Hematopoietic multipotent progenitor cell treated with erythropoietin and hydrocortisone succinate and interleukin-3 and kit ligand, for 6 days (in vitro differentiated cells): ENCODE results near the gene CRYBB3.
"Not testable (repeated sequence)": the region's sequence is repeated elsewhere in the genome, so short reads cannot be mapped to it uniquely, and the experiment has no call there.

Experiments
- DNase-seq: peaks from one replicate; pipeline ENCODE4 v3.0.0-alpha.2; 2015

CRYBB3 gene

DNA sequence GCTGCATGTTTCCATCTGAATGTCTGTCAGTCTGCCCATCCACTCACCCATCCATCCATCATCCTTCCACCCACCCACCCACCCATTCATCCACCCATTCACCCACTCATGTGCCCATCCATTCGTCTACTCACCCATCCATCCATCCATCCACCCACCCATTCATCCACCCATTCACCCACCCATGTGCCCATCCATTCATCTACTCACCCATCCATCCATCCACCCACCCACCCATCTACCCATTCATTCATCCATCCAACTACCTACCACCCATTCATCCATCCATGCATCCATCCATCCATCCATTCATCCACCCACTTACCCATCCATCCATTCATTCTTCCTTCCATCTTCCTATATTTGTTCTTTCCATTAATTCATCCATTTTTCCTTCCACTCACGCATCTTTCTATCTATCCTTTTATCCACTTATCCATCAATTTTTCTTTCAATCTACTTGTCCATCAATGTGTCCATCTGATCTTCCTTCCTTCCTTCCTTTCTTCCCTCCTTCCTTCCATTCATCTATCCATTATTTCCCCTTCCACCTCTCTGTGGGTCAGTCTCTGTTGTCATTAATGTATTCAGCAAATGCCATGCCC is 8.0 kb downstream of the CRYBB3 start:
- DNase-seq = no peak

DNA sequence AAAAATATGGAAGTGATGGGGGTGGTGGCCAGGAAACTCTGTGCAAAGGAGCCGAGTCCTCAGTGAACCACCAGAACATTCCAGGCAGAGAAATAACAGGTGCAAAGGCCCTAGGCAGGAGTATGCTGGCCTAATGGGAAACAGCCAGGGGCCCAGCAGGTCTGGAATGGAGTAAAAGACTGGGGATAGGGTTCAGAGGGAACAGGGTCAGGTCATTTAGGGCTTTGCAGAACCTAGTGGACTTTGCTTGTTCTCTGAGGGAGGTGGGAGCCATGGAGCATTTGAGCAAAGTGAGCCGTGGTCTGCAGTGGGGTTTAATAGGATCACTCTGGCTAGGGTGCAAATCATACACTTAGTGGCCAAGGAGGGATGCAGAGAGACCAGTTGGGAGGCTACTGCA is 8.7 kb downstream of the CRYBB3 start:
- DNase-seq = no peak

DNA sequence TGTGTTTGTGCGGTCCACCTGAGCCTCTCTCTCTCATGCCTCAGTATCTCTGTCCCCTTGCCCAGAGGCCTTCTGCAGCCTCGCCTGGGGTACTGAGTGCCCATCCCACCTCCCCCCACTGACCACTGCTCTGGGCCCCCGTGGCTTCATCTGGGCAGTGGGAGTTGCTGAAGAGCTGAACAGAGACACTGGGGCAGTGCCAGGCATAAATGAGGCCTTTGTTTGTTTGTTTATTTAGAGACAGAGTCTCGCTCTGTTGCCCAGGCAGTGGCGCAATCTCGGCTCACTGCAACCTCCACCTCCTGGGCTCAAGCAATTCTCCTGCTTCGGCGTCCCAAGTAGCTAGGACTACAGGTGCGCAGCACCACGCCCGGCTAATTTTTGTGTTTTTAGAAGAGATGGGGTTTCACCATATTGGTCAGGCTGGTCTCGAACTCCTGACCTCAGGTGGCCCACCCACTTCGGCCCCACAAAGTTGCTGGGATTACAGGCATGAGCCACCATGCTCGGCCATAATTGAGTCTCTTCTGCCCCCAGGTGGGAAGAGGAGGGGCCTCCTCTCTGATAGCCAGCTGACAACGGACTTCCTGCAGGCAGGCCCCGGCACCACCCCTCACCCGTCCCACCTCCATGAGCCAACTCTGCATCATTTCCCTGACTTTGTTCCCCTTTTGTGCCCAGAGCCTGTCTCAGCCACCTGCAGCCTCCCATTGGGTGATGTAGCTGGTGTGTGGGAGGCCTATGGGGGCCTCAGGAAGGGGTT is 9.3 kb downstream of the CRYBB3 start:
- no peak for DNase-seq

DNA sequence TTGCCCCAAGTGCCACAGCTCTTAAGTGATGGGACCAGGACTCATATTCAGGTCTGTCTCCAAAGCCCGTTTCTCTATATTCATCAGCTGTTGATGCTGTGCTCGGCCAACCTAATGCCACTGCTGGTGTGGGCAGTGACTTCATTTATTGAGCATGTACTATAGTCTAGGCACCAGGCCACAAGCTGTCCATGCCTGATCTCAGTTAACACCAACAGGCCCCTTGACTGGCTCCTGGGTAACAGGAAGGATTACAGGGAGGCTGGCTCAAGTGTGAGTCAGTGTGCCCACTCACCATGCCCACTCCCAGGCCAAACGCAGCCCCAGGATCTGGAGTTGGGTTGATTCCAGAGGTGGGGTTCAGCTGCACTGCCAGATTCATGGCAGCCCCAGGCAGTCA is 11.1 kb downstream of the CRYBB3 start:
- no peak for DNase-seq

- DNase-seq = no peak
Measured at GRCh38 chr22:25212337-25212736, 12.7 kb downstream of the CRYBB3 start.

DNA sequence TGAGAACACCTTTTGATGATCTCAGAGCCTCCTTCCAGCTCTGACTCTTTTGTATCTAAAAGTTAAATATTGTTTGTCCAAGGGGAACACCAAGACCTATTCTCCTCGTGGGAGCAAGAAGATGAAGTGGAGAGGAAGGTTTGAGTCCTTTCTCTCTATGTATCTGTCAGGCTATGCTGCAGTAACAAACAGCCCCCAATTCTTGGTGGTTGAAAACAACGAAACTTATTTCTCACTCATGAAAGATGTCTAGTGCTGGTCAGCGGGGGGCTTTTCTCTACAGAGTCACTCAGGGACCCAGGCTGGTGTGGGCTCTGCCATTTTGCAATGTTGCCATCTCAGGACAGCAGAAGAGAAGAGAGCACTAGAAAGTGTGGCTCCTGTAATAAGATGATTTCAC is 13.6 kb downstream of the CRYBB3 start:
- no peak for DNase-seq

- no peak for DNase-seq
Measured at GRCh38 chr22:25216230-25216629, 16.6 kb downstream of the CRYBB3 start.

GRCh38 chr22:25219211-25219689 is 19.6 kb downstream of the CRYBB3 start, which contains the start of gene CRYBB2:
Gene CRYBB2 (plus strand): TSS chr22:25219639. CDS start chr22:25221430, 1,791 bp downstream.
- no peak for DNase-seq

DNA sequence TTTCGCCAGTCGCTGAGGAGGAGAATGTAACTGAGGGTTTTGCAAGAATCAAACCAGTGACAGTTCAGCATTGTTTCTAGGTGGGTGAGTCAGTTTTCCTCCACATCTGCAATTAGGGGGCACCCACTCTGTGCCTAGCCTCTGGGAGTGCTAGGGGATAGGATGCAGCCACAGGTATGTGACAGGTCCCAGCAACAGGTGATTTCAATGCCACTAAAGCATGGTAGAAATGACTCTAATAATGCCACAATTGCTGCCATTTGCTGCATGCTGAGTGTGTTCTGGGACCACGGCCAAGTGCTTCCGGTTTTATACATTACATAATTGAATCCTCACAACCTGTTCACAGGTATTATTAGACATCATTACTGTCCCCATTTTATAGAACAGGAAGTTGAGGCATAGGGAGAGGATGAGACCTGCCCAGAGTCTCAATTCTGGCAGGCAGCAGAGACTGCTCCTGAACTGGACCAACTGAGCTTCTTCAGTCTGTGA is 20.3 kb downstream of the CRYBB3 start:
- no peak for DNase-seq

GRCh38 chr22:25221790-25222189 is 22.1 kb downstream of the CRYBB3 start:
- DNase-seq = no peak

- DNase-seq = no peak
Measured at GRCh38 chr22:25223269-25223850, 23.7 kb downstream of the CRYBB3 start.

- no peak for DNase-seq
Measured at GRCh38 chr22:25228822-25229221, 29.2 kb downstream of the CRYBB3 start.

GRCh38 chr22:25230760-25231159 is 31.1 kb downstream of the CRYBB3 start:
- not testable (repeated sequence) for DNase-seq

- no peak for DNase-seq
Measured at GRCh38 chr22:25232301-25232700, 32.6 kb downstream of the CRYBB3 start.

GRCh38 chr22:25233706-25234105 is 34.0 kb downstream of the CRYBB3 start:
- DNase-seq = not testable (repeated sequence)

GRCh38 chr22:25235547-25236290 is 36.1 kb downstream of the CRYBB3 start:
- peak; percentile 80 for DNase-seq

DNA sequence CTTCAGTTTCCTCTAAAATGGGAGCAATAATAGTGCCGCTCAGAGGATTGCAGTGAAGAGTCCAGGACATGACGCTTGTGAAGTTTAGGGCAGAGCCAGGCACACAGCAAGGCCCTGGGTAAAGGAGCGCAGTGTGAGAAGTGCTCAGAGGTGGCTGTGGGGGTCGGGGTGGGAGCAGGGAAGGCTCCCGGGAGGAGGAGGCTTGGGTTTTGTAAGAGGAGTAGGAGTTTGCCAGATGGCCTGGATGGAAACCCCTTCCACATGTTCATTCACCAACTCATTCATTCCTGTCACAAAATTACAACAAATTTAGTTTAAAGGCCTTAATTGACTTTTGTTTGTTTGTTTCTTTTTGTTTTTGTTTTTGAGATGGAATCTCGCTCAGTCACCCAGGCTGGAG is 36.8 kb downstream of the CRYBB3 start:
- DNase-seq = no peak

GRCh38 chr22:25237503-25237902 is 37.8 kb downstream of the CRYBB3 start:
- DNase-seq = no peak

DNA sequence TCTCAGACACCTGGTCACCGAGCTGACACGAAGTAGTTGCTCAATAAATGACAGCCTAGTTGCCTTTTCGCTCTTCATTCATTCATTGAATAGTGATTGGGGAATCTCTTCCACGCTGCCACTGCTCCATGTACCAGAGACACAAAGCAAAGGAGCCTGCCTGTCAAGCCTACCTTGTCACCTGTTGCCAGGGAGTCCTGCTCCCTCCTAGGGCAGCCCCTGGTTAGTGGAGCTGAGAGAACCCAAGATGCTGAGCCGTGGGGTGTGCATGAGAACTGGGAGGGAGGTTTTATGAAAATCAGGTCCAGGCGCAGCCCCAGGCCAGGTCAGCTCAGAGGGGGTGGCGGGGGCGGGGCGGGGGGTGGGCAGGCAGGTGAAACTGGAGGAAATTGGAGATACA is 38.4 kb downstream of the CRYBB3 start:
- not testable (repeated sequence) for DNase-seq

GRCh38 chr22:25255169-25255568 is 55.5 kb downstream of the CRYBB3 start:
- not testable (repeated sequence) for DNase-seq
